Tibial artery (tissue), 4 donors: ENCODE results near the gene MTMR6.

Source experiments
- DNase-seq, 2 donors: peaks; one replicate each; pipeline ENCODE4 v3.0.0-alpha.2; 2019
- H3K27ac ChIP-seq, 2 donors: fragments of 200-600 bp; sonication (generic) in 1 of 2; 1 replicate in 1 of 2; 2 replicates in 1 of 2; pipeline ENCODE4 v1.5.1; 2018 to 2019; ENCODE audit warnings: mild to moderate bottlenecking in 1 of 2
- H3K27me3 ChIP-seq, 2 donors: fragments of 200-600 bp; sonication (generic) in 1 of 2; one replicate each; pipeline versions ENCODE4 v1.5.1 to v1.6.0; 2016 to 2019
- H3K36me3 ChIP-seq, 3 donors: fragments of 200-600 bp; sonication (generic) in 2 of 3; one replicate each; pipeline ENCODE4 v1.5.1; 2016 to 2019; ENCODE audit warnings: mild to moderate bottlenecking in 2 of 3
- H3K4me1 ChIP-seq, 4 donors: fragments of 200-600 bp; sonication (generic) in 2 of 4; 1 replicate in 3 of 4; 2 replicates in 1 of 4; pipeline ENCODE4 v1.5.1; 2016 to 2019
- H3K4me3 ChIP-seq, 2 donors: fragments of 200-600 bp; sonication (generic) in 1 of 2; 1 replicate in 1 of 2; 2 replicates in 1 of 2; pipeline ENCODE4 v1.5.1; 2018 to 2019; ENCODE audit warnings: mild to moderate bottlenecking in 2 of 2
- H3K9me3 ChIP-seq, 3 donors: fragments of 200-600 bp; sonication (generic) in 1 of 3; one replicate each; pipeline ENCODE4 v1.5.1; 2016 to 2019
- intact Hi-C: fragments of 100-400 bp; cut with DNase I; formaldehyde crosslinking; loops from one replicate; pipeline ENCODE4 v1.15.0; 2023; ENCODE audit warnings: low total_unique reads
- TF ChIP-seq, protein P1 (sequence below), 2 experiments: fragments of 200-600 bp in 1 of 2; fragments of 450-650 bp in 1 of 2; IDR thresholded peaks; one replicate each; pipeline ENCODE4 v1.5.1; 2017 to 2019; ENCODE audit warnings: antibody characterized with exemption in 2 of 2, mild to moderate bottlenecking in 1 of 2, moderate library complexity in 1 of 2

The MTMR6 gene

DNA sequence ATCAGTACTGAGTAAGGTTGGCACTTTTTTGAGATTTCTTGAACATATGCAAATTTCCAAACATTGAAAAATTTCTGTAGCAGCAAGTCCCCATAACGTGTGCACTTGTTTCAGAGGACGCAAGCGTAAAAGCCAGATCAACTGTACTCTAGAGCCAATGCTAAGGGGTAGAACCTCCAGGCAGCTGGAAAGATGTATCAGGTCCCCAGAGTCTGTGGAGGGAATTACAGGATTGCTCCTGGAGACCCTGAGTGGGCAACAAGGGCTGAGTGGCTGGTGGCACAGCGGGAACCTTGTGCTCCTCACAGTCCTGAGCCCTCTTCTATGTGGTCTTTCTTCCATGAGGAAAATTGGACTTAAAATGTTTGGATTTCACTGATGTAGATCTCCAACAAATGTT is 61.3 kb downstream of the MTMR6 start:
- intact Hi-C loops: no loop called here
- H3K27ac ChIP-seq: no peak overlapping the region
- no peaks in the 10 kb centered on the region for H3K36me3 ChIP-seq
- TF ChIP-seq, protein P1, sequence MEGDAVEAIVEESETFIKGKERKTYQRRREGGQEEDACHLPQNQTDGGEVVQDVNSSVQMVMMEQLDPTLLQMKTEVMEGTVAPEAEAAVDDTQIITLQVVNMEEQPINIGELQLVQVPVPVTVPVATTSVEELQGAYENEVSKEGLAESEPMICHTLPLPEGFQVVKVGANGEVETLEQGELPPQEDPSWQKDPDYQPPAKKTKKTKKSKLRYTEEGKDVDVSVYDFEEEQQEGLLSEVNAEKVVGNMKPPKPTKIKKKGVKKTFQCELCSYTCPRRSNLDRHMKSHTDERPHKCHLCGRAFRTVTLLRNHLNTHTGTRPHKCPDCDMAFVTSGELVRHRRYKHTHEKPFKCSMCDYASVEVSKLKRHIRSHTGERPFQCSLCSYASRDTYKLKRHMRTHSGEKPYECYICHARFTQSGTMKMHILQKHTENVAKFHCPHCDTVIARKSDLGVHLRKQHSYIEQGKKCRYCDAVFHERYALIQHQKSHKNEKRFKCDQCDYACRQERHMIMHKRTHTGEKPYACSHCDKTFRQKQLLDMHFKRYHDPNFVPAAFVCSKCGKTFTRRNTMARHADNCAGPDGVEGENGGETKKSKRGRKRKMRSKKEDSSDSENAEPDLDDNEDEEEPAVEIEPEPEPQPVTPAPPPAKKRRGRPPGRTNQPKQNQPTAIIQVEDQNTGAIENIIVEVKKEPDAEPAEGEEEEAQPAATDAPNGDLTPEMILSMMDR (IDR thresholded peaks at IDR 0.05): no peak
- no peaks in the 10 kb centered on the region for H3K9me3 ChIP-seq
- H3K4me3 ChIP-seq: no peak overlapping the region
- H3K27me3 ChIP-seq: peaks cover 0 to 8% of the 10 kb centered on the region in 2 donors
- H3K4me1 ChIP-seq: no peaks in the 10 kb centered on the region
- DNase-seq: no peak

DNA sequence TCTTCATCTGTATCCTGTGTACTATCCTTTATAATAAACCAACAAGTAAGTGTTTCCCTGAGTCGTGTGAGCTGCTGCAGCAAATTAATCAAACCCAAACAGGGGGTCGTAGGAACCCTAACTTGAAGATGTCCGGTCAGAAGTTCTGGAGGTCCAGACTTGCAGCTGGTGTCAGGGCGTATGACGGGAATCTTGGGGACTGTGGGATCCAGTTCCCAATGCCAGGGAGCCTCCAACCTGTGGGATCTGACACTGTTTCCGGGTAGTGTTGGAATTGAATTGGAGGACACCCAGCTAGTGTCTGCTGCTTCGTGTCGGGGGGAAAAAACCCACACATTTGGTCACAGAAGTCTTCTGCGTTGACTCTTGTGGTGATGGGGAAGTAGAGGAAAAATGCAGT is 63.1 kb downstream of the MTMR6 start:
- no peaks in the 10 kb centered on the region for H3K4me1 ChIP-seq
- H3K9me3 ChIP-seq: no peaks in the 10 kb centered on the region
- no peak overlapping the region for H3K4me3 ChIP-seq
- DNase-seq: no peak
- peaks cover 0 to 8% of the 10 kb centered on the region in 2 donors for H3K27me3 ChIP-seq
- no peak overlapping the region for H3K27ac ChIP-seq
- TF ChIP-seq, protein P1 (IDR thresholded peaks at IDR 0.05): no peak
- intact Hi-C loops: no loop called here
- H3K36me3 ChIP-seq: no peaks in the 10 kb centered on the region

DNA sequence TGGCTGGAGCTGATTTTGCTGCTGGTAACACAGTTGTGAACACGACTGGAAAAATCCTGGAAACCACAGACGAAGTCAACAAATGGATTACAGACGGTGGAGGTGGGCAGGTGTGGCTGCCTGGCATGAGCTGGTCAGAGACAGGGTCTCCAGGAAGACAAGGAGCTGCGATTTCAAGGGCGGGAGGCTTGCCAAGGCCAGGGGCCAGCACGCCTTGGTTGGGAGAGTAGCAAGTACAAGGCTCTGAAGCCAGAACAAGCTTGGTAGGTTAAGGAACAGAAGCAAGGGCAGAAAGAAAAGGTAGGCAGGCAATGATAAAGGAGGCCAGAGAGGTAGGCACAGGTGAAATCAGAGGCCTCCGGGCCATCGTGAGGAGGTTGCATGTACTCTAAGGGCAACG is 64.5 kb downstream of the MTMR6 start:
- intact Hi-C loops: no loop called here
- Histone ChIP-seq H3K9me3 (no peaks in the 10 kb centered on the region), H3K36me3 (no peaks in the 10 kb centered on the region), H3K4me1 (no peaks in the 10 kb centered on the region), H3K27ac (no peak overlapping the region), H3K27me3 (peaks cover 0 to 4% of the 10 kb centered on the region in 2 donors), H3K4me3 (no peak overlapping the region)
- no peak for DNase-seq
- TF ChIP-seq, protein P1 (IDR thresholded peaks at IDR 0.05): no peak

DNA sequence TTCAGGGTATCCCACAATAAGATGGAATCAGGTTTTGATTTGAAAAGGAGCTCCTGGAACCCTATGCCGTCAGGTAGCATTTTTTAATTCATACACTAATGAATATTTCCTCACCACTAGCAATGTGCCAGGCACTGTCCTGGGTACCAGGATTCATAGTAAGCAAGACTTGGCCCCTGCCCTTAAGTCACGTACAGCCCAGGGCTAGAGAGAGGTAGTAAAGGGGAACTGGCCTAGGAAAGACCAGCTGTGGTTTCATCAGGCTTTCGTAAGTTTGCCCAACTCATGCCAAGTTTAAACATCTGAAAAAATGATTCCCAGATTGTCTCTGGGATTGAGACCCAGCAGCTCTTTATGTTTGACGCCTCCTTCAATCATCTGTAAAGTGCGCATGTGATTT is 69.3 kb downstream of the MTMR6 start:
- H3K9me3 ChIP-seq: no peaks in the 10 kb centered on the region
- no peaks in the 10 kb centered on the region for H3K36me3 ChIP-seq
- no peak overlapping the region for H3K27ac ChIP-seq
- DNase-seq: no peak
- H3K4me1 ChIP-seq: no peaks in the 10 kb centered on the region
- H3K4me3 ChIP-seq: no peak overlapping the region
- intact Hi-C loops: no loop called here
- H3K27me3 ChIP-seq: peaks cover 0 to 4% of the 10 kb centered on the region in 2 donors
- TF ChIP-seq, protein P1 (IDR thresholded peaks at IDR 0.05): no peak

DNA sequence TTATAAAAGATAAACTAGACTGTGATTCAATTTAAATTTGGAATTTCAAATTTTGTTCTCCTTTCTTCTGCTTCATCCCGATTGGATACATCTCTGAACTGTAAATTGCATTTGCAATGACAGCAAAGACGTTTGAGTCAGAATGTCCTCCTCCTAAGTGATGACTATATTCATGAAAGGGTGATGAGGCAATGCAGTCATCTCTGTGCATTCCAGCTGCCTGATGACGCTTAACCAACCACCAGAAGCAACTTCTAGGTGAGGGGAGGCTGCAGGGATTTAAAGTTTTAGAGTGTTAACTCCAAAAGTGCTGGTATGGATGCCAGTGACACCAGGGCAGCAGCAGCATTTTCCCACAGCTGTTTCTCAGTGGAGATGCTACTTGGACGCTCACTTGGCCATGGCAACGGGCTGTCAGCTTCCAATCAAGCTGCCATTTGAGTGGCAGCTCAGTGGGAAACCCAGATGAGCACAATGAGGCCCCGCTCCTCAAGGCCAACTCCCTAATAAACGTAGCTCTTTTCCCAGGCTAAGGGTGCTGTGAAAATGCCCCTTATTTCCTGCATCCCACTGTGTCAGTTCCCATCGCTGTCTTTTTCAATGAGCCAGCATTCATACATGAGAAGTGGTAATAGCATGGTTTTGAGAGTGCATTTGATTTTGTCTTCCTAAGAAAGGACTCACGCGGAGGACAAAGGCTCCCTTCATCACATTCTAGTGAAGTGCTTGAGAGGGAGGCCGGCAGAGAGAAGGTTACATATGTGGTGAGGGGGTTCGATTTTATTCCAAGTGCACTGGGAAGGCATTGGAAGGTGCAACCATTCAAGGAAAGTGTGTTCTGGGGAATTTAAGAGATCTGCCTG is 70.0 kb downstream of the MTMR6 start:
- Histone ChIP-seq H3K4me3 (no peak overlapping the region), H3K4me1 (no peaks in the 10 kb centered on the region), H3K27me3 (no peaks in the 10 kb centered on the region), H3K9me3 (no peaks in the 10 kb centered on the region), H3K36me3 (no peaks in the 10 kb centered on the region), H3K27ac (no peak overlapping the region)
- TF ChIP-seq, protein P1 (IDR thresholded peaks at IDR 0.05): no peak
- no peak for DNase-seq
- intact Hi-C loops: no loop called here
